ENCODE measurements around the gene DNER. TPM values are rescaled to one million over a fixed set of nuclear protein-coding genes. Genes with fewer than 3 reads are reported as not detected.

Gene DNER
- total RNA-seq, 1 experiment from 2014 or later = 2.9 TPM

- TF ChIP-seq JUND (IDR thresholded peaks at IDR 0.05) = no peak
- no peak for TF ChIP-seq YY1 (IDR thresholded peaks at IDR 0.05; ENCODE audit: extremely low read depth, insufficient replicate concordance, low read depth, low read length)
- no peak for TF ChIP-seq CBX3 (IDR thresholded peaks at IDR 0.05; ENCODE audit: low read depth)
- no peak for TF ChIP-seq ELF1 (IDR thresholded peaks at IDR 0.05; ENCODE audit: borderline replicate concordance, low read depth)
- TF ChIP-seq SP1 (IDR thresholded peaks at IDR 0.05; ENCODE audit: low read depth) = no peak
- TF ChIP-seq EZH2phosphoT487 (IDR thresholded peaks at IDR 0.05; ENCODE audit: borderline replicate concordance) = no peak
- TF ChIP-seq REST (IDR thresholded peaks at IDR 0.05; ENCODE audit: low read depth) = no peak
- no peak for TF ChIP-seq SIN3A (IDR thresholded peaks at IDR 0.05; ENCODE audit: low read depth)
- TF ChIP-seq EZH2 (IDR thresholded peaks at IDR 0.05) = no peak
- no peak for TF ChIP-seq RAD21 (IDR thresholded peaks at IDR 0.05; ENCODE audit: low read depth)
- TF ChIP-seq CEBPB (IDR thresholded peaks at IDR 0.05; ENCODE audit: low read depth) = no peak
- TF ChIP-seq MAX (IDR thresholded peaks at IDR 0.05) = no peak
- TF ChIP-seq ZBTB33 (IDR thresholded peaks at IDR 0.05; ENCODE audit: extremely low read depth, insufficient replicate concordance, low read length) = no peak
- no peak for TF ChIP-seq ATF3 (IDR thresholded peaks at IDR 0.05)
- TF ChIP-seq POLR2A (IDR thresholded peaks at IDR 0.05; ENCODE audit: borderline replicate concordance, extremely low read depth, insufficient read depth, insufficient read length) = no peak
- Histone ChIP-seq H3K4me2 (ENCODE audit: low read length) (no peak overlapping the region), H3K79me2 (ENCODE audit: insufficient read depth, low read length) (no peaks in the 10 kb centered on the region), H3K4me3 (replicated peaks in 1 of 2; ENCODE audit: low read depth in 1 of 2, low read length in 2 of 2) (no peak overlapping the region), H3K9me3 (ENCODE audit: control insufficient read depth in 1 of 2, insufficient read depth in 1 of 2, low read depth in 1 of 2, low read length in 2 of 2) (no peaks in the 10 kb centered on the region), H4K20me1 (ENCODE audit: insufficient read depth) (no peaks in the 10 kb centered on the region), H3K36me3 (ENCODE audit: control insufficient read depth in 1 of 2, insufficient read depth in 2 of 2, low read length in 2 of 2) (no peaks in the 10 kb centered on the region), H3K9ac (ENCODE audit: low read length) (no peak overlapping the region), H2AFZ (ENCODE audit: low read depth, low read length, poor library complexity, severe bottlenecking) (no peak overlapping the region), H3K27me3 (ENCODE audit: insufficient read depth, low read length) (no peaks in the 10 kb centered on the region), H3K9me2 (ENCODE audit: insufficient read depth) (no peaks in the 10 kb centered on the region), H3K27ac (ENCODE audit: low read depth, low read length) (no peak overlapping the region), H3K4me1 (ENCODE audit: control insufficient read depth in 1 of 2, insufficient read depth in 2 of 2, low read length in 2 of 2) (peaks cover 0 to 15% of the 10 kb centered on the region in 2 experiments; a peak in 2 of 4 replicates)
- RAD21 ChIA-PET (ENCODE audit: low non-redundant PET in 1 of 2, low total read pairs in 2 of 2, uncharacterized antibody in 2 of 2, unreplicated experiment in 2 of 2) = no interaction called here
- DNase-seq (ENCODE audit: low read depth, low spot score) (no peak), ATAC-seq (no peak)
- BruUV-seq (replicated peaks) = no TSS peak
- intact Hi-C loops (cut with micrococcal nuclease) = no loop called here
- CTCF ChIA-PET = interaction anchor here (0.9 kb wide), 1 partner anchor 143 kb away, joined by 3 read pairs; no protein-coding TSS in a partner anchor
- POLR2A ChIA-PET = no interaction called here
These were observed 270.6 kb downstream of the DNER start for GRCh38 chr2:229443546-229444268.

Measured in HCT116 (cell line).